Neural progenitor cell (in vitro differentiated cells): ENCODE measurements around the gene CSTF2T.

Source experiments
- CTCF ChIP-seq: fragments of 200-600 bp; sonication (generic); IDR thresholded peaks from 2 replicates; pipeline ENCODE4 v1.5.1; 2017; ENCODE audit warnings: antibody characterized with exemption, mild to moderate bottlenecking
- EZH2 ChIP-seq: fragments of 200-600 bp; sonication (generic); IDR thresholded peaks from 2 replicates; pipeline ENCODE4 v1.6.1; 2017; ENCODE audit warnings: antibody characterized with exemption, mild to moderate bottlenecking, moderate library complexity

- TF ChIP-seq CTCF (no peak), EZH2 (no peak)
These were observed 30.6 kb upstream of the CSTF2T start for GRCh38 chr10:51729822-51730555.
